NCI-H1436 (cell line): ENCODE data around the gene ADH1C.
"Not testable (repeated sequence)": the region's sequence is repeated elsewhere in the genome, so short reads cannot be mapped to it uniquely, and the experiment has no call there.

Source experiments
- DNase-seq: peaks from one replicate; lab custom pipeline; 2025; lab: John Stamatoyannopoulos, UW

Gene ADH1C

GRCh38 chr4:99357948-99358347 lies 5.4 kb upstream of the ADH1C start:
- DNase-seq, result no peak

- no peak for DNase-seq
Measured at GRCh38 chr4:99356992-99357391, 4.4 kb upstream of the ADH1C start.

- DNase-seq, result not testable (repeated sequence)
Measured at GRCh38 chr4:99356149-99356548, 3.6 kb upstream of the ADH1C start.

- DNase-seq, result no peak
Measured at GRCh38 chr4:99351487-99351886, 1.1 kb downstream of the ADH1C start.

GRCh38 chr4:99349338-99349737 lies 3.2 kb downstream of the ADH1C start:
- no peak for DNase-seq

- not testable (repeated sequence) for DNase-seq
Measured at GRCh38 chr4:99342624-99343023, 9.9 kb downstream of the ADH1C start.

GRCh38 chr4:99341426-99341825 lies 11.1 kb downstream of the ADH1C start:
- DNase-seq, result no peak

- no peak for DNase-seq
Measured at GRCh38 chr4:99339172-99339571, 13.4 kb downstream of the ADH1C start.

- DNase-seq, result no peak
Measured at GRCh38 chr4:99336553-99336952, 16.0 kb downstream of the ADH1C start.

GRCh38 chr4:99334880-99335279 lies 17.7 kb downstream of the ADH1C start:
- no peak for DNase-seq

GRCh38 chr4:99330648-99331047 lies 21.9 kb downstream of the ADH1C start:
- DNase-seq, result no peak

- DNase-seq, result no peak
Measured at GRCh38 chr4:99329876-99330275, 22.7 kb downstream of the ADH1C start.

- no peak for DNase-seq
Measured at GRCh38 chr4:99324979-99325378, 27.6 kb downstream of the ADH1C start.

- DNase-seq, result no peak
Measured at GRCh38 chr4:99324361-99324760, 28.2 kb downstream of the ADH1C start.

GRCh38 chr4:99323756-99324155 lies 28.8 kb downstream of the ADH1C start:
- DNase-seq, result no peak

- DNase-seq, result no peak
Measured at GRCh38 chr4:99321241-99322191, 31.0 kb downstream of the ADH1C start, which contains the start of gene ADH1B. TSS of gene ADH1B (minus strand) at chr4:99321401. CDS start at chr4:99321331, 70 bp downstream.

GRCh38 chr4:99317811-99318210 lies 34.7 kb downstream of the ADH1C start:
- DNase-seq, result not testable (repeated sequence)

- no peak for DNase-seq
Measured at GRCh38 chr4:99317354-99317753, 35.2 kb downstream of the ADH1C start.

GRCh38 chr4:99315839-99316238 lies 36.7 kb downstream of the ADH1C start:
- no peak for DNase-seq

GRCh38 chr4:99314211-99314610 lies 38.3 kb downstream of the ADH1C start:
- no peak for DNase-seq

GRCh38 chr4:99310389-99310788 lies 42.2 kb downstream of the ADH1C start:
- DNase-seq, result no peak

- no peak for DNase-seq
Measured at GRCh38 chr4:99305638-99306400, 46.7 kb downstream of the ADH1C start.
